Tracheal epithelial cell (primary cell): ENCODE measurements around the gene LRRC27. TPM values are rescaled to one million over a fixed set of nuclear protein-coding genes. Genes with fewer than 3 reads are reported as not detected.

Experiments used
- total RNA-seq: library from RNA; depleted of rRNA; stranded (reverse); fragments of >200 nt; gene quantifications from 2 replicates; pipeline ENCODE4 v1.2.1, GENCODE V29; 2014

Gene LRRC27
- total RNA-seq: 4.0 and 4.8 TPM in 2 replicates

DNA sequence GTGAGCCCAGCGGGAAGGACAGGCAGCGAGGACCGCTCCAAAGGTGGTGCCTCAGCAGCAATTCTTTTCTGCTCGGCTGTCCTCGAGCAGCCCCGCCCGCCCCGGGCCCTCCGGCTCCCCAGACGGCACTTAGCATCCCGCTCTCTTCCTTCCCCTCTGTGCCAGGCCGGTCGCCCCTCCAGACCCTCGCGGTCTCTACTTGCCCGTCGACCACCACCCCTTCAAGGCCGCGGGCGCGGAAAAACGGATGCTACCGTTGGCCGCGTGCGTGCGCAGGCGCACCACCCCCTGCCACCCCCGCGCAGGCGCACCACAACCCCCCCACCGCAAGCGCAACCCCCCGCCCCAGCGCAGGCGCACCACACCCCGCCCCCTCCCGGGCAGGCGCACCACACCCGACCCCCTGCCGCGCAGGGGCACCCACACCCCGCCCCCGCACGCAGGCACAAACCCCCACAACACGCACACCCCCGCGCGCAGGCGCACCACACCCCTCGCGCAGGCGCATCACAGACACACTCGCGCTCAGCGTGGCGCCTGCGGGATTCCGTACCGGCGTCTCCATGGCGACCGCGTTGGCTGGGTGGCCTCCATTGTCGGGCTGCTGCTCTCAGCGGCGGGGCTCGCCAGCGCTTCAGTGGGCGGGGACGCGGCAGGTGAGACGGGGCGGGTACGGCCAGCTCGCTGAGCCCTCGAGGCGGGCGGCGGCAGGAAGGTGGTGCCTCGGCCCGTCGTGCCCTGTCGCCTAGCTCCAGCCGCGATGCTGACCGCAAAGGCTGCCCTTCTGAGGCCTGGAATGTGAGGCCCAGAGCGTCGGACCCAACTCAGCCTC is at the start of gene LRRC27:
Gene LRRC27, plus strand, starts transcription at position 593 of the 832 bp plus-strand sequence. CDS start 1,332 bp downstream, outside the sequence.

DNA sequence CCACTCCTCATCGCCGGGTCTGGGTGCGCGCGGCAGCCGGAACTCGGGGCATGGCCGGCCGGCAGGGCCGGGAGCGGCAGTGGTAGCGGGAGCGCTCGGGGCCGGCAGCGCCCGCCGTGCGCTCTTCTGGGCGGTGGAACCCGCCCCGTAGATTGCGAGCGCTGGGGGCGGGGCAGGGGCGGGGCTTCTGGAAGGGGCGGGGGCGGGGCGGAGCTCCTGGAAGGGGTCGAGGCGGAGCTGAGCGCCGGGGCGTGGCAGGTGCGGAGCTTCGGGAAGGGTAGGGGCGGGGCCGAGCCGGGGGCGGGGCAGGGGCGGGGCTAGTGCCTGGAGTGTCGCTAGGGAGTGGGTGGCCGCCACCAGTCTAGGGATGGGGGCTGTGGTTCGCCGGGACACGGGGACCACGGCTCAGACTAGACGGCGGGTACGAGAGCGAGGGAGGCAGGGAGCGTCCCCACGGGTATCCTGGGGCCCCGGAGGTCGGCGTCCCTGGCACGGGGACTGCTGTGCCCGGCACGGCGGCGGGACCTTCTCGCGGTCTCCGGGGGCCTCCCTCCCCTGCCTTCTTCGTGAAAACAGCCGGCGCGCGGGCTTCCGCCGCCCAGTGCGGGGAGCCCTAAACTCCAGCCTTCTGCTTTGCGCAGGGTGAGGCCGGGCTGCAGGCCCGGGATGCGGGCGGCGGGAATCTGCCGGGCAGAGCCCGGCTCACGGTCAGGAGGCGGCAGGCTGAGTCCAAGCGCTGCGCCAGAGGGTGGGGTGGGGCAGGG is 24.0 kb upstream of the LRRC27 start, which contains the start of gene STK32C:
Gene STK32C, minus strand, starts transcription at position 128 of the 764 bp plus-strand sequence. Its CDS starts 117 bp downstream, at position 11.

DNA sequence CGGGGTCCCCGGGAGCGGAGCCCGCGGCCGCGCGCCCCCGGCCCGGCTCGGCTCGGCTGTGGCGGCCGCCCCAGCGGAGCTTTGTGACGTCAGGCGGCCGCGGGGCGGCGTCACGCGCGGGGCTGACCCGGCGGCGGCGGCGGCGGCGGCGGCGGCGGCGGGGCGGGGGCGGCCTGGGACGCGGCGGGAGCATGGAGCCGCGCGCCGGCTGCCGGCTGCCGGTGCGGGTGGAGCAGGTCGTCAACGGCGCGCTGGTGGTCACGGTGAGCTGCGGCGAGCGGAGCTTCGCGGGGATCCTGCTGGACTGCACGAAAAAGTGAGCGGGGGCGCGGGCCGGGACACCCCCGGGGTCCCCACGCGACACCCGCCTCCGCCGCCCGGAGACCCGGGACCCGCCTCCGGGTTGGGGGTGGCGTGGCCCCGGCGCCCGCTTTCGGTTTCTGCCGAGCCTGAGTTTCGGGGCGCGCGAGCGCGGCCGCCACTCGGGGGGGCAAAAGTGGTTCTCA is 65.1 kb downstream of the LRRC27 start, which contains the start of gene PWWP2B:
Gene PWWP2B, plus strand, starts transcription at position 165 of the 506 bp plus-strand sequence. Its CDS starts 27 bp downstream, at position 192.

Other genes with a start within 250 kb of the LRRC27 start
- gene DPYSL4, start 145.2 kb upstream of the LRRC27 start, total RNA-seq: 0.21 and 1.2 TPM in 2 replicates
- gene STK32C, start 24.2 kb upstream of the LRRC27 start, total RNA-seq: 7.2 and 14.2 TPM in 2 replicates
- gene PWWP2B, start 65.0 kb downstream of the LRRC27 start, total RNA-seq: 52.1 and 71.8 TPM in 2 replicates
- 16.9 and 18.5 TPM in 2 replicates for gene INPP5A, start 205.6 kb downstream of the LRRC27 start, total RNA-seq